ENCODE data around the gene ETDC.

ETDC gene

DNA sequence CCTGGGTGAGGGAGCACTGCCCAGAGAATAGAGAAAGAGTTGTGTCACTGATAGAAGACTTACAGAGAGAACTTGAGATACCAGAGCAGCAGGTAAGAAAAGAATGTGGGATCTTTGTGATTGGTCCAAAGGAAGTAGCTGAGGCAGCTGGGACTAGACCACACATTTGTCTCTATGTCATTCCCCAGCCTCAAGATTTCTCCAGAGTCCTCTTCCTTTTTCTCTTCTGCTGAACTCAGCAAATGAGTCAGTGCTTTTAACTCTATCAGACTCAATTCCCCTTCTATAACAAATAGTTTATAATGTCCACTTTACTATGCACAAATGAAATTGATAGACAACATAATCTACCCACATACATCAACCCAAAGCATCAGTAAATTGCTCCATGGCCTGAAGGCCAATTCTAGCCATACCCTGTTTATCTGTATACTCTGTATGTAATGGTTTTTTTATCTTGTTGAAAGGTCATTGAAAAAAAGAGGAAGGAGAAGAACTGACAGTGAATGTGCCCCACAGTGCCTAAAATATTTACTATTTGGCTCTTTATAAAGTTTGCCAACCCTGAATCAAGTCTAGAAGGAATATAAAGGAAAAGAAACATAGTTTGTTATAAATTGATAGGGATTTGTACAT is 38.2 kb downstream of the ETDC start:
- DNase-seq: no peak

DNA sequence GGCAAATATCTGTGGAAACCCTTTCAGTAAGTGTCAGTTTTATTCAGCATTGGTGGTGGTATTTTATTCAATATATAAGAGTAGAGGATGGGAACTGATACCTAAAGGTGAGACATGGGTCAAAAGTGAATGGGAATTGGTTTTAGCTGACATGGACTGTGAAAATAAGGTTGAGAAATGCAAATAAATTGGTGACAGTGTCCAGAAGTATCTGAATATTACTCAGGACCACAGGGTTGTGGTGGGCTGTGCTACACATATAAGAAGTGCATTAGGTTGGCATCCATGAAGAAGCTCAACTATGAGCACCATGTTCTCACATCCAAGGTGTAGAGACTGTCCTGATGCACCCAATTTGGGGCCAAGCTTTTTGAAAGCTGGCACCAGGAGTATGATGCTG is 45.0 kb downstream of the ETDC start:
- DNase-seq: no peak
